ENCODE data around the gene MAP3K7CL. TPM values are rescaled to one million over a fixed set of nuclear protein-coding genes. Genes with fewer than 3 reads are reported as not detected.

Gene MAP3K7CL
- total RNA-seq, 1 donor from 2014 or later = 0.13 TPM

GRCh38 chr21:29091033-29091432 lies 39.4 kb upstream of the MAP3K7CL start:
- Mint-ChIP-seq H3K9me3 (no peaks in the 10 kb centered on the region), H3K36me3 (no peaks in the 10 kb centered on the region), H3K4me3 (no peak overlapping the region), H3K27me3 (ENCODE audit: low read depth) (no peaks in the 10 kb centered on the region), H3K4me1 (peaks cover 11% of the 10 kb centered on the region), H3K27ac (no peak overlapping the region)
- no peak for TF ChIP-seq CTCF (IDR thresholded peaks at IDR 0.05; ENCODE audit: unreplicated experiment)
- no peak for DNase-seq (ENCODE audit: low spot score in 2 of 2, unreplicated experiment in 2 of 2)

- Mint-ChIP-seq H3K36me3 (no peaks in the 10 kb centered on the region), H3K27ac (no peak overlapping the region), H3K27me3 (ENCODE audit: low read depth) (no peaks in the 10 kb centered on the region), H3K4me3 (no peak overlapping the region), H3K4me1 (peaks cover 6% of the 10 kb centered on the region), H3K9me3 (no peaks in the 10 kb centered on the region)
- no peak for TF ChIP-seq CTCF (IDR thresholded peaks at IDR 0.05; ENCODE audit: unreplicated experiment)
- DNase-seq (ENCODE audit: low spot score in 2 of 2, unreplicated experiment in 2 of 2) = no peak
These were observed 38.1 kb upstream of the MAP3K7CL start for GRCh38 chr21:29092102-29092959.

- Mint-ChIP-seq H3K36me3 (no peaks in the 10 kb centered on the region), H3K27me3 (ENCODE audit: low read depth) (no peaks in the 10 kb centered on the region), H3K9me3 (peaks cover 3% of the 10 kb centered on the region), H3K4me3 (no peak overlapping the region), H3K4me1 (peaks cover 18% of the 10 kb centered on the region), H3K27ac (no peak overlapping the region)
- DNase-seq (ENCODE audit: low spot score in 2 of 2, unreplicated experiment in 2 of 2) = no peak
- TF ChIP-seq CTCF (IDR thresholded peaks at IDR 0.05; ENCODE audit: unreplicated experiment) = no peak
These were observed 34.0 kb upstream of the MAP3K7CL start for GRCh38 chr21:29096218-29097015.

- no peak for DNase-seq (ENCODE audit: low spot score in 2 of 2, unreplicated experiment in 2 of 2)
- Mint-ChIP-seq H3K36me3 (no peaks in the 10 kb centered on the region), H3K27me3 (ENCODE audit: low read depth) (no peaks in the 10 kb centered on the region), H3K4me3 (no peak overlapping the region), H3K9me3 (peaks cover 3% of the 10 kb centered on the region), H3K4me1 (peaks cover 18% of the 10 kb centered on the region), H3K27ac (peak overlapping the region; percentile 71)
- TF ChIP-seq CTCF (IDR thresholded peaks at IDR 0.05; ENCODE audit: unreplicated experiment) = no peak
These were observed 32.3 kb upstream of the MAP3K7CL start for GRCh38 chr21:29098156-29098555.

- no peak for TF ChIP-seq CTCF (IDR thresholded peaks at IDR 0.05; ENCODE audit: unreplicated experiment)
- Mint-ChIP-seq H3K4me3 (no peak overlapping the region), H3K36me3 (no peaks in the 10 kb centered on the region), H3K27me3 (ENCODE audit: low read depth) (no peaks in the 10 kb centered on the region), H3K27ac (no peak overlapping the region), H3K9me3 (peaks cover 3% of the 10 kb centered on the region), H3K4me1 (peaks cover 19% of the 10 kb centered on the region)
- DNase-seq (ENCODE audit: low spot score in 2 of 2, unreplicated experiment in 2 of 2) = no peak
These were observed 27.6 kb upstream of the MAP3K7CL start for GRCh38 chr21:29102791-29103257.
